Measurements from ENCODE around the gene ADARB2. TPM values are rescaled to one million over a fixed set of nuclear protein-coding genes. Genes with fewer than 3 reads are reported as not detected.
A peak's percentile ranks its signal among the peaks of the same experiment; 100 is the strongest.

Gene ADARB2
- total RNA-seq, 4 donors from 2014 or later = 2.3 to 3.7 (median 2.6) TPM

DNA sequence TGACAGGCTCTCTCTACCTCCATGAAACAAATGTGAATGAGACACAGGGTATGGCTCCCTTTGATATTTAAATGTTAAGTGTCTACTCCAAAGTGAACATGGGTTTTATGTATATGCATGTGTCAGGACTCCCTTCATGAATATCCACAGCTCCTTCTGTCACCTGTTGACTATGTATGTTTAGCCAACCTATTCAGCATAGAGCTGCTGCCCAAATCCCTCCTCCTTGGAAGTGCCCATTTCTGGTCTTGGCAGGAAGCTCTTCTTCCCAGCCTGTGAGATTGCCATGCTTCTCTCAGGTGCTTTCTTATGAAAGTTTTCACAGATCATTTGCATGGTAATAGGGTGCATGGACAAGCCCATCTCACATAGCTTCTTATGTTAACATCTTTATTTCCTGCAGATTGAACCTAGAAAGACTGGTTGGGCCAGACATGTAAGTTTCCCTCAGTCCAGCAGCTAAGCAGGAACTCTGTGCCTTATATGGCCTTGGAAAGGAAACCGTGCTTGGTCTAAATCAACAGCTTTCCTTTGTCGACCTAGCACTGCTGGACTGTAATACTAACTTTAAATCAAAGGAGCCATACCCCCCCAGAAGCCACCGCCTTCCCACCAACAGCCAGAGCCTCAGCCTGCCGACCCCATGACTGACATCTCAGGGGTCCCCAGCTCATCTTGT, 288.9 kb downstream of the ADARB2 start:
- no peak overlapping the region for H3K27ac ChIP-seq (replicated peaks in 1 of 4)
- H3K4me3 ChIP-seq = no peak overlapping the region
- 36% methylated on average over 4 of the region's 4 CpGs for WGBS
- DNase-seq (ENCODE audit: extremely low spot score) = peak; percentile 75
- no peak for TF ChIP-seq EP300 (IDR thresholded peaks at IDR 0.05)
- no peak for TF ChIP-seq POLR2AphosphoS5 (IDR thresholded peaks at IDR 0.05)
- TF ChIP-seq POLR2A (IDR thresholded peaks at IDR 0.05; ENCODE audit: low read depth) = no peak
- TF ChIP-seq, protein P1, sequence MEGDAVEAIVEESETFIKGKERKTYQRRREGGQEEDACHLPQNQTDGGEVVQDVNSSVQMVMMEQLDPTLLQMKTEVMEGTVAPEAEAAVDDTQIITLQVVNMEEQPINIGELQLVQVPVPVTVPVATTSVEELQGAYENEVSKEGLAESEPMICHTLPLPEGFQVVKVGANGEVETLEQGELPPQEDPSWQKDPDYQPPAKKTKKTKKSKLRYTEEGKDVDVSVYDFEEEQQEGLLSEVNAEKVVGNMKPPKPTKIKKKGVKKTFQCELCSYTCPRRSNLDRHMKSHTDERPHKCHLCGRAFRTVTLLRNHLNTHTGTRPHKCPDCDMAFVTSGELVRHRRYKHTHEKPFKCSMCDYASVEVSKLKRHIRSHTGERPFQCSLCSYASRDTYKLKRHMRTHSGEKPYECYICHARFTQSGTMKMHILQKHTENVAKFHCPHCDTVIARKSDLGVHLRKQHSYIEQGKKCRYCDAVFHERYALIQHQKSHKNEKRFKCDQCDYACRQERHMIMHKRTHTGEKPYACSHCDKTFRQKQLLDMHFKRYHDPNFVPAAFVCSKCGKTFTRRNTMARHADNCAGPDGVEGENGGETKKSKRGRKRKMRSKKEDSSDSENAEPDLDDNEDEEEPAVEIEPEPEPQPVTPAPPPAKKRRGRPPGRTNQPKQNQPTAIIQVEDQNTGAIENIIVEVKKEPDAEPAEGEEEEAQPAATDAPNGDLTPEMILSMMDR (IDR thresholded peaks at IDR 0.05) = no peak
- H3K36me3 ChIP-seq = no peaks in the 10 kb centered on the region
- intact Hi-C loops (cut with DNase I) = no loop called here
- H3K9me3 ChIP-seq = no peaks in the 10 kb centered on the region
- H3K4me1 ChIP-seq = no peaks in the 10 kb centered on the region
- peaks cover 0 to 33% (median 2%) of the 10 kb centered on the region in 4 donors for H3K27me3 ChIP-seq

GRCh38 chr10:1444826-1445225, 292.5 kb downstream of the ADARB2 start:
- Histone ChIP-seq H3K4me1 (no peaks in the 10 kb centered on the region), H3K27ac (replicated peaks in 1 of 4) (no peak overlapping the region), H3K27me3 (peaks cover 0 to 17% (median 0%) of the 10 kb centered on the region in 4 donors), H3K9me3 (no peaks in the 10 kb centered on the region), H3K36me3 (no peaks in the 10 kb centered on the region), H3K4me3 (no peak overlapping the region)
- 86% methylated on average over 2 of the region's 2 CpGs for WGBS
- intact Hi-C loops (cut with DNase I) = no loop called here
- DNase-seq (ENCODE audit: extremely low spot score) = no peak
- no peak for TF ChIP-seq POLR2AphosphoS5 (IDR thresholded peaks at IDR 0.05)
- no peak for TF ChIP-seq EP300 (IDR thresholded peaks at IDR 0.05)
- TF ChIP-seq, protein P1 (IDR thresholded peaks at IDR 0.05) = no peak
- no peak for TF ChIP-seq POLR2A (IDR thresholded peaks at IDR 0.05; ENCODE audit: low read depth)

DNA sequence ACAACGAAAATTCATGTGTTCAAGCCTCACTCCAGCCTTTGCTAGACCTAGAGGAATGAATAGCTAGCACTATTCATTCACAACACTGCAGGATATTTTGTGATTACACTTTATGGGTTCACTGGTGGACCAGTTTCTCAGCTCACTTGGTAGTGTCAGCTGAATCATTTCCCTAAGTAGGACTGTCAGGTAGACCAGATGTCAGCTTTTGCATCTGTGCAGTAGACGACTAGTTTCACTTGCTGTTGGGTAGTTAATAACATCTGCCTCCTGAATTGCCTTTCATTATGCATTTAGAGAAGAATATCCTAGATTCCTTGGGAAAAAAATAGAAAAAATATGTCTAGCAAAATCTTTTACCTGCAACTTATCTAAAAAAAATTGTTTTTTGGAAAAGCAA, 296.4 kb downstream of the ADARB2 start:
- intact Hi-C loops (cut with DNase I) = no loop called here
- Histone ChIP-seq H3K4me1 (no peaks in the 10 kb centered on the region), H3K4me3 (no peak overlapping the region), H3K27me3 (peaks cover 0 to 14% (median 0%) of the 10 kb centered on the region in 4 donors), H3K9me3 (no peaks in the 10 kb centered on the region), H3K36me3 (no peaks in the 10 kb centered on the region), H3K27ac (replicated peaks in 1 of 4) (no peak overlapping the region)
- no peak for TF ChIP-seq POLR2A (IDR thresholded peaks at IDR 0.05; ENCODE audit: low read depth)
- TF ChIP-seq, protein P1 (IDR thresholded peaks at IDR 0.05) = no peak
- no peak for TF ChIP-seq EP300 (IDR thresholded peaks at IDR 0.05)
- no peak for TF ChIP-seq POLR2AphosphoS5 (IDR thresholded peaks at IDR 0.05)
- no peak for DNase-seq (ENCODE audit: extremely low spot score)
- 71% methylated on average over 2 of the region's 2 CpGs for WGBS

GRCh38 chr10:1434912-1435692, 302.2 kb downstream of the ADARB2 start:
- TF ChIP-seq POLR2A (IDR thresholded peaks at IDR 0.05; ENCODE audit: low read depth) = no peak
- TF ChIP-seq POLR2AphosphoS5 (IDR thresholded peaks at IDR 0.05) = no peak
- no peak for TF ChIP-seq EP300 (IDR thresholded peaks at IDR 0.05)
- TF ChIP-seq, protein P1 (IDR thresholded peaks at IDR 0.05) = no peak
- Histone ChIP-seq H3K27ac (replicated peaks in 1 of 4) (no peak overlapping the region), H3K36me3 (no peaks in the 10 kb centered on the region), H3K4me1 (no peaks in the 10 kb centered on the region), H3K4me3 (no peak overlapping the region), H3K9me3 (peaks cover 0 to 20% (median 9%) of the 10 kb centered on the region in 4 donors), H3K27me3 (peaks cover 0 to 21% (median 0%) of the 10 kb centered on the region in 4 donors)
- intact Hi-C loops (cut with DNase I) = no loop called here
- DNase-seq (ENCODE audit: extremely low spot score) = no peak
- 69% methylated on average over 19 of the region's 22 CpGs for WGBS

Measured in esophagus muscularis mucosa (tissue), 4 donors.